NCI-H2227 (cell line): ENCODE measurements around the gene SLC16A6.
A peak's percentile ranks its signal among the peaks of the same experiment; 100 is the strongest.
"Not testable (repeated sequence)": the region's sequence is repeated elsewhere in the genome, so short reads cannot be mapped to it uniquely, and the experiment has no call there.

Experiments
- DNase-seq: peaks from one replicate; lab custom pipeline; 2025; ENCODE audit not compliant: unreplicated experiment; lab: John Stamatoyannopoulos, UW

SLC16A6 gene

GRCh38 chr17:68290955-68291835, at the start of gene SLC16A6, which contains the start of gene ARSG:
SLC16A6 (minus strand) TSS chr17:68291127; CDS start chr17:68278320, 12,807 bp downstream.
ARSG (plus strand) TSS chr17:68291495; CDS start chr17:68307494, 15,999 bp downstream.
- DNase-seq: peak; percentile 86

- DNase-seq: no peak
Measured at GRCh38 chr17:68334393-68334792, 43.5 kb upstream of the SLC16A6 start.

- DNase-seq: not testable (repeated sequence)
Measured at GRCh38 chr17:68331932-68332331, 41.0 kb upstream of the SLC16A6 start.

- DNase-seq: no peak
Measured at GRCh38 chr17:68329331-68329730, 38.4 kb upstream of the SLC16A6 start.

GRCh38 chr17:68328676-68329075, 37.7 kb upstream of the SLC16A6 start:
- no peak for DNase-seq

GRCh38 chr17:68327823-68328557, 37.1 kb upstream of the SLC16A6 start:
- no peak for DNase-seq

- no peak for DNase-seq
Measured at GRCh38 chr17:68326681-68327080, 35.8 kb upstream of the SLC16A6 start.

- no peak for DNase-seq
Measured at GRCh38 chr17:68325961-68326360, 35.0 kb upstream of the SLC16A6 start.

- no peak for DNase-seq
Measured at GRCh38 chr17:68324654-68325336, 33.9 kb upstream of the SLC16A6 start.

GRCh38 chr17:68324114-68324513, 33.2 kb upstream of the SLC16A6 start:
- no peak for DNase-seq

GRCh38 chr17:68322630-68323029, 31.7 kb upstream of the SLC16A6 start:
- DNase-seq: no peak

- DNase-seq: no peak
Measured at GRCh38 chr17:68321556-68321954, 30.6 kb upstream of the SLC16A6 start.

- DNase-seq: no peak
Measured at GRCh38 chr17:68320943-68321555, 30.1 kb upstream of the SLC16A6 start.

- no peak for DNase-seq
Measured at GRCh38 chr17:68320311-68320865, 29.5 kb upstream of the SLC16A6 start.

GRCh38 chr17:68319410-68320162, 28.7 kb upstream of the SLC16A6 start:
- DNase-seq: no peak

GRCh38 chr17:68318103-68318991, 27.4 kb upstream of the SLC16A6 start:
- DNase-seq: no peak

GRCh38 chr17:68317458-68317857, 26.5 kb upstream of the SLC16A6 start:
- no peak for DNase-seq

GRCh38 chr17:68315930-68316329, 25.0 kb upstream of the SLC16A6 start:
- no peak for DNase-seq
